Transverse colon (tissue), 4 donors: Measurements from ENCODE around the gene USP4.
"Not testable (repeated sequence)": the region's sequence is repeated elsewhere in the genome, so short reads cannot be mapped to it uniquely, and the experiment has no call there.

Experiments used
- CTCF ChIP-seq, 5 experiments: fragments of 200-600 bp in 3 of 5; fragments of 450-650 bp in 2 of 5; sonication (generic) in 3 of 5; IDR thresholded peaks; 1 replicate in 2 of 5; 2 replicates in 3 of 5; pipeline ENCODE4 v1.5.1; 2016 to 2017; ENCODE audit warnings: antibody characterized with exemption in 5 of 5, inconsistent platforms in 3 of 5, mild to moderate bottlenecking in 2 of 5, moderate library complexity in 1 of 5
- EP300 ChIP-seq: sonication (generic); formaldehyde crosslinking; IDR thresholded peaks from one replicate; pipeline ENCODE4 v1.6.1; 2017; ENCODE audit warnings: antibody characterized with exemption, low read depth
- POLR2A ChIP-seq: fragments of 450-650 bp; IDR thresholded peaks from one replicate; pipeline ENCODE4 v1.6.1; 2016; ENCODE audit warnings: antibody characterized with exemption, mild to moderate bottlenecking, moderate library complexity
- POLR2AphosphoS5 ChIP-seq, 3 donors: sonication (generic); formaldehyde crosslinking; IDR thresholded peaks; one replicate each; pipeline ENCODE4 v1.6.1; 2016; ENCODE audit warnings: antibody characterized with exemption in 3 of 3

GRCh38 chr3:49240091-49240490, 99.8 kb downstream of the USP4 start:
- TF ChIP-seq CTCF (IDR thresholded peaks at IDR 0.05); POLR2A; EP300; POLR2AphosphoS5 (IDR thresholded peaks at IDR 0.05): not testable (repeated sequence)
